HEK293T (cell line): ENCODE data around the gene PEX11B.

Experiments
- BHLHE40 ChIP-seq: fragments of 450-650 bp; IDR thresholded peaks from 2 replicates; pipeline ENCODE4 v1.6.1; 2016; ENCODE audit warnings: mild to moderate bottlenecking, moderate library complexity, borderline replicate concordance
- FOXM1 ChIP-seq: fragments of 450-650 bp; IDR thresholded peaks from 2 replicates; pipeline ENCODE4 v1.6.1; 2017; ENCODE audit warnings: mild to moderate bottlenecking, borderline replicate concordance
- SP1 ChIP-seq: fragments of 450-650 bp; IDR thresholded peaks from 2 replicates; pipeline ENCODE4 v1.6.1; 2017
- TARDBP ChIP-seq: fragments of 450-650 bp; IDR thresholded peaks from 2 replicates; pipeline ENCODE4 v1.6.1; 2016

DNA sequence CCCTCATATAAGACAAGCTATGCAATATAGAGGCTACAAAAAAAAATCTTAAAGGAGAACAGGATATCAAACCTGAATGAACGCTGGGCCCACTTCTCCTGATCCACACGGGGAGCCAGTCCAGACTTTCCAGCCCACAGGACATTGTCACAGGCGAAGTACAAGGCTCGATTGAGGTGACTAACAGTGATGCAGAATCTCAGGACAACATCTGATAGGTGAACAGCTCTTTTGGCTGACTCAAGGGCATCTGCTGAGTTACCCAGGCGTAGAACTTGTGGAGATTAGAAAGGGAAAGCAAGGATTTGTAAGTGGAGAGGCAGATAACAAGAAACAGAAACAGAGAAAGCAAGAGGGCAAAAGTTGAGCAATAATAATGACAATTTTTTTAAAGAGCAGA is 1.8 kb downstream of the PEX11B start:
- TF ChIP-seq TARDBP (no peak), BHLHE40 (no peak), SP1 (no peak), FOXM1 (no peak)
